Tibial nerve (tissue), 3 donors: ENCODE data around the gene GRB7.

Experiments
- POLR2A ChIP-seq, 2 donors: fragments of 450-650 bp; IDR thresholded peaks; one replicate each; pipeline ENCODE4 v1.6.1; 2017; ENCODE audit warnings: antibody characterized with exemption in 2 of 2, mild to moderate bottlenecking in 2 of 2, moderate library complexity in 2 of 2
- TF ChIP-seq, protein P1 (sequence below), 5 experiments: fragments of 200-600 bp in 3 of 5; fragments of 450-650 bp in 2 of 5; sonication (generic) in 3 of 5; IDR thresholded peaks; one replicate each; pipeline ENCODE4 v1.5.1; 2016 to 2019; ENCODE audit warnings: antibody characterized with exemption in 5 of 5, mild to moderate bottlenecking in 3 of 5, moderate library complexity in 2 of 5

DNA sequence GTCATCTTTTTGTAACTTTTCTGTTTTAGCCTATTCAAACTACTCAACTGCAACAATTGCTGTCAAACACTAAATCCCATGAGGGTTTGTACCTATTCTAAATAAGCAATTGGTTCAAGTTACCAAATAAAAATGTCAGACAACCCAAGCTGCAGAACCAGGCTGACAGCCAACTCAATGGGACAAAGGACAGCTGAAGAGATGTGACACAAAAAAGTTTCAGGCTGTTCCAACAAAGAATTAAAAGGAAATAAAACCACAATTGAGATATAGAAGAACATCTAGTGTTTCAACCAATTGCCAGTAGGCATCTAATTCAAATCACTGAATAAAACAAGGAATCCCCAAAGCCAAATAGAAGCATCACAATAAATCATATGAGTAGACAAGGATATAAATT lies 49.3 kb downstream of the GRB7 start:
- TF ChIP-seq, protein P1, sequence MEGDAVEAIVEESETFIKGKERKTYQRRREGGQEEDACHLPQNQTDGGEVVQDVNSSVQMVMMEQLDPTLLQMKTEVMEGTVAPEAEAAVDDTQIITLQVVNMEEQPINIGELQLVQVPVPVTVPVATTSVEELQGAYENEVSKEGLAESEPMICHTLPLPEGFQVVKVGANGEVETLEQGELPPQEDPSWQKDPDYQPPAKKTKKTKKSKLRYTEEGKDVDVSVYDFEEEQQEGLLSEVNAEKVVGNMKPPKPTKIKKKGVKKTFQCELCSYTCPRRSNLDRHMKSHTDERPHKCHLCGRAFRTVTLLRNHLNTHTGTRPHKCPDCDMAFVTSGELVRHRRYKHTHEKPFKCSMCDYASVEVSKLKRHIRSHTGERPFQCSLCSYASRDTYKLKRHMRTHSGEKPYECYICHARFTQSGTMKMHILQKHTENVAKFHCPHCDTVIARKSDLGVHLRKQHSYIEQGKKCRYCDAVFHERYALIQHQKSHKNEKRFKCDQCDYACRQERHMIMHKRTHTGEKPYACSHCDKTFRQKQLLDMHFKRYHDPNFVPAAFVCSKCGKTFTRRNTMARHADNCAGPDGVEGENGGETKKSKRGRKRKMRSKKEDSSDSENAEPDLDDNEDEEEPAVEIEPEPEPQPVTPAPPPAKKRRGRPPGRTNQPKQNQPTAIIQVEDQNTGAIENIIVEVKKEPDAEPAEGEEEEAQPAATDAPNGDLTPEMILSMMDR (IDR thresholded peaks at IDR 0.05) = no peak
- no peak for TF ChIP-seq POLR2A (IDR thresholded peaks at IDR 0.05)
